ENCODE measurements around the gene TXNDC15. TPM values are rescaled to one million over a fixed set of nuclear protein-coding genes. Genes with fewer than 3 reads are reported as not detected.
"Not testable (repeated sequence)": the region's sequence is repeated elsewhere in the genome, so short reads cannot be mapped to it uniquely, and the experiment has no call there.

Gene TXNDC15
- total RNA-seq, 2 experiments from 2014 or later, result 37.7 to 41.1 TPM

- POLR2A ChIA-PET, result interaction anchor here (0.6 to 1.4 kb wide), 4 partner anchors 8 to 202 kb away, joined by 3 to 5 read pairs (median 4); partner anchors contain the start of gene PCBD2
- H3K36me3 Mint-ChIP-seq; H3K9me3 Mint-ChIP-seq; H3K4me3 Mint-ChIP-seq; DNase-seq; H3K27ac Mint-ChIP-seq; H3K27me3 Mint-ChIP-seq; ATAC-seq (ENCODE audit: low read depth): not testable (repeated sequence)
- peaks cover 22% of the 10 kb centered on the region for H3K4me1 Mint-ChIP-seq
These were observed 24.7 kb upstream of the TXNDC15 start for GRCh38 chr5:134849434-134849933.

GRCh38 chr5:134851307-134851923 is 22.8 kb upstream of the TXNDC15 start:
- Mint-ChIP-seq H3K9me3 (no peaks in the 10 kb centered on the region), H3K27me3 (no peaks in the 10 kb centered on the region), H3K4me3 (no peak overlapping the region), H3K27ac (no peak overlapping the region), H3K36me3 (peaks cover 9% of the 10 kb centered on the region), H3K4me1 (peaks cover 20% of the 10 kb centered on the region)
- DNase-seq, result no peak
- POLR2A ChIA-PET, result interaction anchor here (0.6 kb wide), 1 partner anchor 29 kb away, joined by 5 read pairs; no protein-coding TSS in a partner anchor
- ATAC-seq (ENCODE audit: low read depth), result no peak

GRCh38 chr5:134856465-134856864 is 17.7 kb upstream of the TXNDC15 start:
- H3K27me3 Mint-ChIP-seq; POLR2A ChIA-PET; DNase-seq; ATAC-seq (ENCODE audit: low read depth); H3K4me1 Mint-ChIP-seq; H3K9me3 Mint-ChIP-seq; H3K4me3 Mint-ChIP-seq; H3K27ac Mint-ChIP-seq; H3K36me3 Mint-ChIP-seq: not testable (repeated sequence)

- DNase-seq, result no peak
- Mint-ChIP-seq H3K9me3 (no peaks in the 10 kb centered on the region), H3K27ac (no peak overlapping the region), H3K36me3 (peaks cover 5% of the 10 kb centered on the region), H3K4me3 (no peak overlapping the region), H3K27me3 (no peaks in the 10 kb centered on the region), H3K4me1 (peaks cover 6% of the 10 kb centered on the region)
- no peak for ATAC-seq (ENCODE audit: low read depth)
- POLR2A ChIA-PET, result interaction anchor here (1.0 kb wide), 1 partner anchor 8 kb away, joined by 5 read pairs; no protein-coding TSS in a partner anchor
These were observed 16.8 kb upstream of the TXNDC15 start for GRCh38 chr5:134857401-134857800.

GRCh38 chr5:134864707-134865106 is 9.5 kb upstream of the TXNDC15 start:
- DNase-seq, result no peak
- Mint-ChIP-seq H3K27me3 (no peaks in the 10 kb centered on the region), H3K4me3 (no peak overlapping the region), H3K4me1 (no peaks in the 10 kb centered on the region), H3K27ac (no peak overlapping the region), H3K36me3 (peaks cover 7% of the 10 kb centered on the region), H3K9me3 (no peaks in the 10 kb centered on the region)
- no peak for ATAC-seq (ENCODE audit: low read depth)
- POLR2A ChIA-PET, result interaction anchor here (0.6 to 1.1 kb wide), 2 partner anchors 9 to 217 kb away, joined by 4 to 5 read pairs; no protein-coding TSS in a partner anchor

- Mint-ChIP-seq H3K27me3 (no peaks in the 10 kb centered on the region), H3K27ac (peak overlapping the region; percentile 90), H3K9me3 (no peaks in the 10 kb centered on the region), H3K4me1 (peaks cover 25% of the 10 kb centered on the region), H3K36me3 (peaks cover 7% of the 10 kb centered on the region), H3K4me3 (peak overlapping the region; percentile 92)
- no peak for DNase-seq
- ATAC-seq (ENCODE audit: low read depth), result no peak
- POLR2A ChIA-PET, result interaction anchor here (0.6 to 2.8 kb wide), 16 partner anchors 8 to 773 kb away, joined by 3 to 21 read pairs (median 4); partner anchors contain the start of genes C5orf24, CAMLG, PCBD2 and PPP2CA
These were observed 677 bp upstream of the TXNDC15 start for GRCh38 chr5:134873494-134873893.

- POLR2A ChIA-PET, result interaction anchor here (0.8 to 2.8 kb wide), 7 partner anchors 13 to 503 kb away, joined by 3 to 21 read pairs (median 5); partner anchors contain the start of genes C5orf24, CAMLG, PCBD2 and UBE2B
- H3K4me3 Mint-ChIP-seq, result peak overlapping the region; percentile 92
- peak overlapping the region; percentile 90 for H3K27ac Mint-ChIP-seq
- no peaks in the 10 kb centered on the region for H3K9me3 Mint-ChIP-seq
- H3K36me3 Mint-ChIP-seq, result peaks cover 8% of the 10 kb centered on the region
- H3K27me3 Mint-ChIP-seq, result no peaks in the 10 kb centered on the region
- ATAC-seq (ENCODE audit: low read depth) (peak; percentile 20), DNase-seq (peak; percentile 59)
- peaks cover 32% of the 10 kb centered on the region for H3K4me1 Mint-ChIP-seq
These were observed 872 bp downstream of the TXNDC15 start for GRCh38 chr5:134874831-134875655.

- Mint-ChIP-seq H3K36me3 (peaks cover 9% of the 10 kb centered on the region), H3K9me3 (no peaks in the 10 kb centered on the region), H3K27ac (peak overlapping the region; percentile 86), H3K4me1 (peaks cover 32% of the 10 kb centered on the region), H3K4me3 (peak overlapping the region; percentile 92), H3K27me3 (no peaks in the 10 kb centered on the region)
- DNase-seq, result no peak
- ATAC-seq (ENCODE audit: low read depth), result peak; percentile 33
- POLR2A ChIA-PET, result interaction anchor here (0.7 to 2.1 kb wide), 3 partner anchors 9 to 35 kb away, joined by 3 to 12 read pairs (median 7); partner anchors contain the start of gene PCBD2
These were observed 3.0 kb downstream of the TXNDC15 start for GRCh38 chr5:134877159-134877558.

GRCh38 chr5:134878403-134878802 is 4.2 kb downstream of the TXNDC15 start:
- POLR2A ChIA-PET, result no interaction called here
- H3K9me3 Mint-ChIP-seq, result no peaks in the 10 kb centered on the region
- DNase-seq (no peak), ATAC-seq (ENCODE audit: low read depth) (no peak)
- H3K36me3 Mint-ChIP-seq, result peaks cover 9% of the 10 kb centered on the region
- H3K27me3 Mint-ChIP-seq, result no peaks in the 10 kb centered on the region
- H3K4me1 Mint-ChIP-seq, result peaks cover 31% of the 10 kb centered on the region
- H3K4me3 Mint-ChIP-seq, result no peak overlapping the region
- no peak overlapping the region for H3K27ac Mint-ChIP-seq

- Mint-ChIP-seq H3K36me3 (peaks cover 9% of the 10 kb centered on the region), H3K4me3 (no peak overlapping the region), H3K4me1 (peaks cover 29% of the 10 kb centered on the region), H3K9me3 (no peaks in the 10 kb centered on the region), H3K27me3 (no peaks in the 10 kb centered on the region), H3K27ac (no peak overlapping the region)
- DNase-seq, result no peak
- no peak for ATAC-seq (ENCODE audit: low read depth)
- POLR2A ChIA-PET, result interaction anchor here (0.7 kb wide), 1 partner anchor 28 kb away, joined by 5 read pairs; no protein-coding TSS in a partner anchor
These were observed 5.3 kb downstream of the TXNDC15 start for GRCh38 chr5:134879456-134879855.

GRCh38 chr5:134880937-134881336 is 6.8 kb downstream of the TXNDC15 start:
- DNase-seq; H3K27ac Mint-ChIP-seq; H3K27me3 Mint-ChIP-seq; H3K4me3 Mint-ChIP-seq; ATAC-seq (ENCODE audit: low read depth); H3K36me3 Mint-ChIP-seq; POLR2A ChIA-PET; H3K9me3 Mint-ChIP-seq: not testable (repeated sequence)
- H3K4me1 Mint-ChIP-seq, result peaks cover 26% of the 10 kb centered on the region

- DNase-seq; H3K36me3 Mint-ChIP-seq; ATAC-seq (ENCODE audit: low read depth); H3K4me3 Mint-ChIP-seq; H3K9me3 Mint-ChIP-seq; H3K27me3 Mint-ChIP-seq; POLR2A ChIA-PET; H3K27ac Mint-ChIP-seq: not testable (repeated sequence)
- peaks cover 18% of the 10 kb centered on the region for H3K4me1 Mint-ChIP-seq
These were observed 7.5 kb downstream of the TXNDC15 start for GRCh38 chr5:134881711-134882110.

GRCh38 chr5:134887593-134888159 is 13.5 kb downstream of the TXNDC15 start:
- Mint-ChIP-seq H3K27me3 (no peaks in the 10 kb centered on the region), H3K4me3 (no peak overlapping the region), H3K4me1 (peaks cover 1% of the 10 kb centered on the region), H3K9me3 (no peaks in the 10 kb centered on the region), H3K27ac (no peak overlapping the region), H3K36me3 (peaks cover 23% of the 10 kb centered on the region)
- DNase-seq, result no peak
- POLR2A ChIA-PET, result no interaction called here
- no peak for ATAC-seq (ENCODE audit: low read depth)

Measured in activated naive CD8-positive, alpha-beta T cell treated with anti-CD3 and anti-CD28 coated beads, Interleukin-2, amount 10 ng/mL, durations not matched to agents 7 days and 5 days (primary cell).